Ishikawa (cell line): ENCODE measurements around the gene MGST1.
A peak's percentile ranks its signal among the peaks of the same experiment; 100 is the strongest.

ENCODE experiments used
- CEBPB ChIP-seq: IDR thresholded peaks from 2 replicates; pipeline ENCODE4 v1.6.1; 2012
- CREB1 ChIP-seq: IDR thresholded peaks from 2 replicates; pipeline ENCODE4 v1.6.1; 2012; ENCODE audit warnings: low read depth
- EGR1 ChIP-seq: IDR thresholded peaks from 2 replicates; pipeline ENCODE4 v1.6.1; 2012
- EP300 ChIP-seq: IDR thresholded peaks from 2 replicates; pipeline ENCODE4 v1.6.1; 2012; ENCODE audit warnings: borderline replicate concordance
- FOXM1 ChIP-seq: IDR thresholded peaks from 2 replicates; pipeline ENCODE4 v1.6.1; 2012; ENCODE audit warnings: low read depth, borderline replicate concordance
- NFIC ChIP-seq: IDR thresholded peaks from 2 replicates; pipeline ENCODE4 v1.6.1; 2012
- RAD21 ChIP-seq: IDR thresholded peaks from 2 replicates; pipeline ENCODE4 v1.6.1; 2012; ENCODE audit warnings: low read depth
- TAF1 ChIP-seq: IDR thresholded peaks from 2 replicates; pipeline ENCODE4 v1.6.1; 2012; ENCODE audit warnings: low read depth, mild to moderate bottlenecking
- TCF12 ChIP-seq: IDR thresholded peaks from 2 replicates; pipeline ENCODE4 v1.6.1; 2012; ENCODE audit warnings: low read depth
- TEAD4 ChIP-seq: IDR thresholded peaks from 2 replicates; pipeline ENCODE4 v1.6.1; 2012
- YY1 ChIP-seq: IDR thresholded peaks from 2 replicates; pipeline ENCODE4 v1.6.1; 2012; ENCODE audit warnings: low read depth
- ZBTB7A ChIP-seq: IDR thresholded peaks from 2 replicates; pipeline ENCODE4 v1.6.1; 2012; ENCODE audit warnings: low read depth
- TF ChIP-seq, protein P1 (sequence below): IDR thresholded peaks from 2 replicates; pipeline ENCODE4 v1.6.1; 2012
- TF ChIP-seq, protein P2 (sequence below): IDR thresholded peaks from 2 replicates; pipeline ENCODE4 v1.6.1; 2012; ENCODE audit warnings: low read depth, mild to moderate bottlenecking
- TF ChIP-seq, protein P3 (sequence below): IDR thresholded peaks from 2 replicates; pipeline ENCODE4 v1.6.1; 2012

Gene MGST1

DNA sequence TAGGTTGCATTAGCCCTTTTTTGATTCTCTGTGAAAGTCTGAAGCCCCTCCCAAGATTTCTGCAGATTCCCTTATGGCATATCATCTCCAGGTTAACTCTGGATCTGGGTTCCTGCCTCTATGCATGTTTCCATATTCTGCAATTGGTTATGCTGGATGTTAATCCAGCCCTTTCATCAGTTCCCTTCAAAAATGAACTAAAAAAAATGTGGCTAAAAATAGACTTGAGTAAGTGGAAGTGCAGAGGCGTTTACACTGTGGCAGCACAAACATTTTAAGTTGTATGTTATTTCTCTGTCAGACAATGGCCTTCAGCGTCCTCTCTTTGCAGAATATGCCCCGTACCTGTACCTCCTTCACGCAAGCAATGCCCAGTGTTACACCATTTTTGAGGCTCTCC lies 11.4 kb downstream of the MGST1 start:
- TF ChIP-seq CREB1: no peak
- TF ChIP-seq TCF12: no peak
- no peak for TF ChIP-seq EGR1
- no peak for TF ChIP-seq RAD21
- no peak for TF ChIP-seq TAF1
- TF ChIP-seq, protein P1, sequence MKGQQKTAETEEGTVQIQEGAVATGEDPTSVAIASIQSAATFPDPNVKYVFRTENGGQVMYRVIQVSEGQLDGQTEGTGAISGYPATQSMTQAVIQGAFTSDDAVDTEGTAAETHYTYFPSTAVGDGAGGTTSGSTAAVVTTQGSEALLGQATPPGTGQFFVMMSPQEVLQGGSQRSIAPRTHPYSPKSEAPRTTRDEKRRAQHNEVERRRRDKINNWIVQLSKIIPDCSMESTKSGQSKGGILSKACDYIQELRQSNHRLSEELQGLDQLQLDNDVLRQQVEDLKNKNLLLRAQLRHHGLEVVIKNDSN: no peak
- no peak for TF ChIP-seq TEAD4
- TF ChIP-seq CEBPB: no peak
- no peak for TF ChIP-seq EP300
- no peak for TF ChIP-seq YY1
- TF ChIP-seq ZBTB7A: no peak
- TF ChIP-seq FOXM1: no peak

DNA sequence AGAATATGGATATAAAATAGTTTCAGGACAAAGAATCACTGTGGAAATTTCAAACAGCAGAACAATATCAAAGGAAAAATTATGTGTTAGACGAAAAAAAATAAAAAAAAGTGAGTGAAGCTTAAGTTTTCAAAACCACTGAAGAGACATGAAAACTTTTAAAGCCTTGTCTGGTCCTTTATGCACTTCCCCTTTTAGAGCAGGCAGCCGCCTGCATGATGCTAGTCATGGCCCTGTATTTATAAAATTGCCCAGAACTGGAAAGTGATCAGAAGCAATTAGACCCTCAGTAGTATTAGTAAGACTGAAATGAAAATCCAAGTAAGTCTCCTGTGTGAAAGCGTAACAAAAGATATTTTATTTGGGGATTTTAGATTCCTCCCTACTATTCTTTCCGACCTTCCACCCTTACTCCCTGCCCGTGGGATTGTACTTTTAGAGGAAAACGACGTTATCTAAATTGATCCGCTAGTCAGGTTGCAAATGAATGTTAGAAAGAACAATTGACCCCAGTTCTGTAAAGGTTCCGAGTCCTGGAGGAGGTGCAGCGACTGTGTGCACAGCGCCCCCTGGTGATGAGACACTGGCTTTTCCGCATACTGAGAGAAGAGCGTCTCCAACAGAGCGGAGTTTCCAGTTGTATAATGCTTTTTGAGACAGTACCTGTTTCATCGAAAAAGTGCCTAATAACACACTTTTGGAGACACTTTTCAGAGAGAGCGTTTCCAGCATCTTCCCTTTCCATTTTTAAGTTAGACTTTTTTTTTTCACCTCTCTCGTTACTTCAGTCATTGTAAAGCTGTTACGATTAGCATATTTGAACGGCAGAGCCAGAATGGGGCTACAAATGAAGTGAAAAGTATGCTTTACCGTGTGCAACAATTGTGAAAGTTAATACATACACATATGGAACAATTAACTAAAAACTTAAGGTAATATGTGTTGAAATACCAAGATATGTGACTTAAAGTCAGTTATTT lies 12.4 kb downstream of the MGST1 start:
- no peak for TF ChIP-seq YY1
- TF ChIP-seq RAD21: peak; percentile 92

DNA sequence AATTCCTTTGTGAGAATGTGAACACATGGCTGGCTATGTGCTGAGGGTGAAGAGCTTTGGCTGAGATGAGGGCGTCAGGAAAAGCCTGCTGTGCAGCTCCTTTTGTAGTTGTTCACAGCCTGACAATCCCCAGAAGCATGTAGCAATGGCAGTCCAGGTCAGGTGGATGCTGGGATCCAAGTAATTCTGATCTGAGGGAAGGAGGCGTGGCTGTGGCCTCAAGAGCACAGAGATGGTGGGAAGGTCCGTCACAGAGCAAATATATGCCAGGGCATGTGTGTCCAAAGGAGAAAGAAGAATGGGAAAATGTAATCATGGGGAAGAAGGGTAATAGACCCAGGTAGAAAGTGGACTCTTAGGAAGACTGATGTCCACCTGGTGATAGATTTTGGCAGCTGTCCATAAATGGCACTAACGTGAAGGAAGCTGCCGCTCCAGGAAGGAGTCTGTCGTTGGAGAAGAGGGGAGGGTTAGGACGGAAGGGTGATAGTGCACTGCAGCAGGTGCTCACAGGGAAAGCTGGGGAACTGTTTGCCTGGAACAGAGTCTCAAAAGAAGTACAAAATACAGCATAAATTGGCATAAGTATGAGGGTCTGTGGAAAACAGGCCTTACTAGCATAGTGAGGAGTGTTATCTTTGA lies 13.8 kb downstream of the MGST1 start:
- TF ChIP-seq RAD21 (no peak), NFIC (no peak), CEBPB (no peak), EGR1 (no peak), TCF12 (no peak), EP300 (no peak), YY1 (no peak), TEAD4 (no peak), ZBTB7A (no peak), TAF1 (no peak), FOXM1 (no peak)
- TF ChIP-seq, protein P2, sequence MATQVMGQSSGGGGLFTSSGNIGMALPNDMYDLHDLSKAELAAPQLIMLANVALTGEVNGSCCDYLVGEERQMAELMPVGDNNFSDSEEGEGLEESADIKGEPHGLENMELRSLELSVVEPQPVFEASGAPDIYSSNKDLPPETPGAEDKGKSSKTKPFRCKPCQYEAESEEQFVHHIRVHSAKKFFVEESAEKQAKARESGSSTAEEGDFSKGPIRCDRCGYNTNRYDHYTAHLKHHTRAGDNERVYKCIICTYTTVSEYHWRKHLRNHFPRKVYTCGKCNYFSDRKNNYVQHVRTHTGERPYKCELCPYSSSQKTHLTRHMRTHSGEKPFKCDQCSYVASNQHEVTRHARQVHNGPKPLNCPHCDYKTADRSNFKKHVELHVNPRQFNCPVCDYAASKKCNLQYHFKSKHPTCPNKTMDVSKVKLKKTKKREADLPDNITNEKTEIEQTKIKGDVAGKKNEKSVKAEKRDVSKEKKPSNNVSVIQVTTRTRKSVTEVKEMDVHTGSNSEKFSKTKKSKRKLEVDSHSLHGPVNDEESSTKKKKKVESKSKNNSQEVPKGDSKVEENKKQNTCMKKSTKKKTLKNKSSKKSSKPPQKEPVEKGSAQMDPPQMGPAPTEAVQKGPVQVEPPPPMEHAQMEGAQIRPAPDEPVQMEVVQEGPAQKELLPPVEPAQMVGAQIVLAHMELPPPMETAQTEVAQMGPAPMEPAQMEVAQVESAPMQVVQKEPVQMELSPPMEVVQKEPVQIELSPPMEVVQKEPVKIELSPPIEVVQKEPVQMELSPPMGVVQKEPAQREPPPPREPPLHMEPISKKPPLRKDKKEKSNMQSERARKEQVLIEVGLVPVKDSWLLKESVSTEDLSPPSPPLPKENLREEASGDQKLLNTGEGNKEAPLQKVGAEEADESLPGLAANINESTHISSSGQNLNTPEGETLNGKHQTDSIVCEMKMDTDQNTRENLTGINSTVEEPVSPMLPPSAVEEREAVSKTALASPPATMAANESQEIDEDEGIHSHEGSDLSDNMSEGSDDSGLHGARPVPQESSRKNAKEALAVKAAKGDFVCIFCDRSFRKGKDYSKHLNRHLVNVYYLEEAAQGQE: no peak
- TF ChIP-seq, protein P3, sequence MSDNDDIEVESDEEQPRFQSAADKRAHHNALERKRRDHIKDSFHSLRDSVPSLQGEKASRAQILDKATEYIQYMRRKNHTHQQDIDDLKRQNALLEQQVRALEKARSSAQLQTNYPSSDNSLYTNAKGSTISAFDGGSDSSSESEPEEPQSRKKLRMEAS: no peak
- TF ChIP-seq, protein P1: no peak

DNA sequence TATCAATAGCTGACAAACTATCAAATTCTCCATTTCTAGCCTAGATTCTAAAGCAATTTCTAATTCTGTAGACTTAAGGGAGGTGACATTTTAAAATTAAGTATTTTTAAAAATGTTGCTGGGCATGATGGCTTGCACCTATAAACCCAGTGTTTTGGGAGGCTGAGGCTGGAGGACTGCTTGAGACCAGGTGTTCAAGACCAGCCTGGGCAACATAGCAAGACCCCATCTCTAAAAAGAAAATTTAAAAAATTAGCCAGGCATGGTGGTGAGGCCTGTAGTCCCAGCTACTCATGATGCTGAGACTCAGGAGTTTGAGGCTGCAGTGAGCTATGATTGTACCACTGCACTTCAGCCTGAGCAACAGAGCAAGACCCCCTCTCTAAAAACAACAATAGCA lies 15.1 kb downstream of the MGST1 start:
- TF ChIP-seq TAF1 (no peak), NFIC (no peak), FOXM1 (no peak), CEBPB (no peak), TCF12 (no peak), ZBTB7A (no peak), EGR1 (no peak), RAD21 (no peak), YY1 (no peak), CREB1 (no peak), EP300 (no peak), TEAD4 (no peak)
- TF ChIP-seq, protein P1: no peak
- TF ChIP-seq, protein P3: no peak
- TF ChIP-seq, protein P2: no peak

DNA sequence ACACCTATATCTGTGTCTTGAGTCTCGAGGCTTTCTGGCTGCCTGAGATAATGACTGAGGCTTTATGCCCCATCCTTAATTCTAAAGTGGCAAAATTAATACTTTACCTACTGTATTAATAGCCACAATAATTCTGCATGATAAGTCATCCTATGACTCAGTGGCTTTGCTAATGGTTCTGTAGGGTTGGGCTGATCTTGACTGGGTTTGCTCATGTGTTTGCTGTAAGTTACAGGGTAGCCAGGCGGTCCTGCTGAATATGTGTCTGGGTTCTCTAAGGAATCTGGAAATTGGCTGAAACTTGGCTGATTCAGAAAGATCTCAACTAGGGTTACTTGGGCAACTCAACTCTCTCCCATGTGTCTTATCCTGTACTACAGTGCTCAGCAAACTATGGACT lies 21.7 kb downstream of the MGST1 start:
- TF ChIP-seq TCF12 (no peak), NFIC (no peak), YY1 (no peak)
